Sciatic nerve (tissue), 2 donors: Measurements from ENCODE around the gene TRAIP. TPM values are rescaled to one million over a fixed set of nuclear protein-coding genes. Genes with fewer than 3 reads are reported as not detected.
A peak's percentile ranks its signal among the peaks of the same experiment; 100 is the strongest.
"Not testable (repeated sequence)": the region's sequence is repeated elsewhere in the genome, so short reads cannot be mapped to it uniquely, and the experiment has no call there.

Source experiments
- ATAC-seq: fragments of 200-7000 bp; cut with Tn5 transposase; one replicate; pipeline ENCODE4 v1.9.1; 2020; ENCODE audit warnings: mild to moderate bottlenecking, moderate library complexity
- DNase-seq: peaks from one replicate; pipeline ENCODE4 v3.0.0-alpha.2; 2020; ENCODE audit warnings: low spot score
- intact Hi-C: fragments of 100-400 bp; cut with DNase I; formaldehyde crosslinking; loops from one replicate; pipeline ENCODE4 v1.14.2; 2022
- total RNA-seq: library from RNA; stranded (reverse); fragmentation: NEBNext Ultra II Directional; extraction: Animal tissue kit (Norgen Biotek cat#: 25700); gene quantifications from one replicate; pipeline ENCODE4 v1.2.1, GENCODE V29; 2021
- donor health status: DM: no; HTN: no; CAD: no.
- donor health status: DM: no; HTN: no; CAD: no.

The TRAIP gene
- total RNA-seq, 1 donor from 2014 or later = 4.2 TPM

- intact Hi-C loops = no loop called here
- ATAC-seq (peak; percentile 5), DNase-seq (no peak)
Observed at GRCh38 chr3:49840388-49840787, 16.0 kb downstream of the TRAIP start.

DNA sequence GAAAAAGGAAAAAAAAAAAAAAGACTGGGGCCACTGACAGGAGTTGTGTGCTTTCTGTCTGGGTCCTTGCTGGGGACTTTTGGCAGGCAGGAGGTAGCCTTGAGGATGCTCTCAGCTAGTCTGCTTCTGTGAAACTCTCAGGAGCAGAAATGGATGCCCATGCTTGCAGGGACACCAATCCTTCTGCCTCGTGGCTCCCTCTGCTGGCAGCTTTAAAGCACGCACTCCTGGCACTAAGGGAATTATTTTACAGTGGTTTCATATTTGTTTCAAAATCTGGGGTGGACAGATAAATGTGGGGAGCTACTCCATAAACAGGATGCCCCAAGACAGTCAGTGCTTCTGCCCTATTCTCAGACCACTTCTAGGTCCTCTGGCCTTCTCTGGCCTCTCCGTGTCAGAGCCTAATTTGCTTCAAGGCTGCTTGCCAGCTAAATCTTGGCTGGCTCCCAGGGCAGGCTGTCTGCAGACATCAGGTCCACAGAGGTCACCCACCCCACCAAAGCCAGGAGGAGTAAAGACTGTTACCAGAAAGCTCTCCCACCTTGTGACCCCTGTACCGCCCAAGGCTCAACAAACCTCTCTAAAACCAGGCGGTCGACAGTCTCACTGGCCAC is 17.1 kb downstream of the TRAIP start:
- DNase-seq (peak; percentile 92), ATAC-seq (peak; percentile 91)
- intact Hi-C loops = loop anchor here (1.0 kb wide), 1 partner anchor 37 kb away; no protein-coding TSS in a partner anchor

DNA sequence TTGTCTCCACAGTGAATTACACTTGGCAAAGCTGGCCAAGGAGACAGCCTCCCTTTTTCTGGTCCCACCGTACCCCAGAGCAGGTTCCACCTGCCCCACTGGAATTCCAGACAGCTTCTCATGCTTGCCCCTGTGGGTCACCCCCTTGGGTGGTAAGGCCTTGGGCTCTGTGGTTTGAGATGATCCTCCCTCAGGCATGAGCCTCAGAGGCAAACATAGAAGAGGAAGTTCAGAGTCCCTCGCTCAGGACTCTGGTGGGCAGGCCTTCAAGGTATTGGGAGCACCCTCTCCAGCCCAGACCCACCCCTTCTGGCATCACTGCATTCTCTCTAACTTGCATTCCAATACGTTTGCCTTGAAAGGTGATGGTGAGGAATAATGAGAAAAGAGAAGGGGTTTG is 25.0 kb downstream of the TRAIP start:
- ATAC-seq = no peak
- intact Hi-C loops = no loop called here
- no peak for DNase-seq

GRCh38 chr3:49826016-49826415 is 30.3 kb downstream of the TRAIP start:
- ATAC-seq (no peak), DNase-seq (no peak)
- intact Hi-C loops = no loop called here

DNA sequence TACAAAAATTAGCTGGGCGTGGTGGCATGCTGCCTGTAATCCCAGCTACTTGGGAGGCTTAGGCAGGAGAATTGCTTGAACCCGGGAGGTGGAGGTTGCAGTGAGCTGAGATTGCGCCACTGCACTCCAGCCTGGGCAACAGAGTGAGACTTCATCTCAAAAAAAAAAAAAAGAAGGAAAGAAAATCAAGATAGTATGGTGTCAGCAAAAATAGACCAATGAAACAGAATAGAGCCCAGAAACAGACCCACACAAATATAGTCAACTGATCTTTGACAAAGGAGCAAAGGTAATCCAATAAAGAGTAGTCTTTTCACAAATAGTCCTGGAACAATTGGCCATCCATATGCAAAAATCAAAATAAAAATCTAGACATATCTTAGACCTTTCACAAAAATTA is 33.2 kb downstream of the TRAIP start:
- intact Hi-C loops, DNase-seq, ATAC-seq: not testable (repeated sequence)

DNA sequence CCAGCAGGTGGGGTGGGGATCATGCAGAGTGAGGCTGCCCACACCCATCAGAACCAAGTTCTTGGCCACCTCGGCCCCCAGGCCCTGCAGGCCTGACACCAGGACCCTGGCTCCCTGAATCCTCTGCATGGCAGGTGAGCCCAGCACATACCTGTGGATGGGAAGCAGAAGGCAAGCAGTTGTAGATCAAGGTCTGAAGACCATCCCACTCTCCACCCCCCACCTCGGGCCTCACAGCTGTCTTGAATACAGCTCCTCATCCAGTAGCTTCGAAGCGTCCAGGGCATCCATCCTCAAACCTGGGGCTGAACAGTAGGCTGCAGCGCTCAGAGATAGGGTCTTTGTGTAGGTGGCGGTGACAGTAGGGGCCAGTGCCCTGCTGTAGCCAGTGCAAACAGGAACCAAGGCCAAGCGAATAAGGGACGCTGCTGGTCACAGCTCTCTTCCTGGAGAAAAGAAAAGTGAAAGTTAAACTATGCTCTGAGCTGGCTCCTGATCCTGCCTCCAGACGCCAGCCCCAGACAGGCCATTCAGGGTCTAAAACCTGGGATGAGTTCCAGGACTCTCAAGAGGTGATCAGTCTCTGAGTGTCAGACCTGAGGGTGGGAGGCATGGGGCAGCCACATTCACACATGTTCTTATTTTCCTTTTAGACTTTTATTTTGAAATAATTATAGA is 42.7 kb downstream of the TRAIP start, which contains the start of gene UBA7:
TSS of gene UBA7 (minus strand) at position 457 of the 678 bp plus-strand sequence. CDS start at position 291, 166 bp downstream.
- intact Hi-C loops = no loop called here
- ATAC-seq (peak; percentile 92), DNase-seq (peak; percentile 66)

- no peak for DNase-seq
- intact Hi-C loops = no loop called here
- ATAC-seq = peak; percentile 18
Observed at GRCh38 chr3:49812916-49813496, 43.4 kb downstream of the TRAIP start.

DNA sequence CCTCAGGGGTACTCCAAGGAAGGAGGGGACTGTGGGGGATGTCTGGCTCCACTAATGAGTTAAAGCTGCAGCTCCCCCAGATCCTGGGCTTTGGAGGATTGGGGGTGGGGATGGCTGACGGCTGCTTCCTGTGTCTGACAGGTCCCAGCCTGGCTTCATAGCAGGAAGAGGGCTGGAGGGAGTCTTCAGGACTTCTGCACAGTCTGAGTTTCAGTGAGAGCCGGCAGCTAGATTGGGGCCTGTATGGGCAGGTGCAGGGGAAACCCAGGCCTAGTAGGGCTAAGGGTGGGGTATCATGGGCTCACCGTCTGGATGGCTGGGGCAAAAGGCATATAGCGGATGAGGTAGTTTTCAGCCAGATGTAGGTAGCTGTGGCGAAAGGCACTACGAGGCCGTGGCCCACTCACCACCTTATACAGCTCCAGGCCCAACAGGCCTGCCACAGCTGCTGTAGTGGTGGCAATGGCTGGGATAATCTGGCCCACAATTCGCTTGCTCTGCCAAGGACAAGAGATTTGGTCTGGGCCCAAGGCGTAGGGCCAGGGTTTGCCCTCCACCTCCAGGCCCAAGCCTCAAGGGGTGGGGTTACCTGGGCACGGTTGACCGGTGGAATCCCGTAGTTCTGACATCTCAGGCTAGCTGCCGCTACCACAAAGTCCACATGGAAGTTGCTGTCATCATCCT is 48.8 kb downstream of the TRAIP start:
- DNase-seq (no peak), ATAC-seq (no peak)
- intact Hi-C loops = no loop called here

- intact Hi-C loops = no loop called here
- ATAC-seq = no peak
- DNase-seq = no peak
Observed at GRCh38 chr3:49806850-49807249, 49.5 kb downstream of the TRAIP start.

DNA sequence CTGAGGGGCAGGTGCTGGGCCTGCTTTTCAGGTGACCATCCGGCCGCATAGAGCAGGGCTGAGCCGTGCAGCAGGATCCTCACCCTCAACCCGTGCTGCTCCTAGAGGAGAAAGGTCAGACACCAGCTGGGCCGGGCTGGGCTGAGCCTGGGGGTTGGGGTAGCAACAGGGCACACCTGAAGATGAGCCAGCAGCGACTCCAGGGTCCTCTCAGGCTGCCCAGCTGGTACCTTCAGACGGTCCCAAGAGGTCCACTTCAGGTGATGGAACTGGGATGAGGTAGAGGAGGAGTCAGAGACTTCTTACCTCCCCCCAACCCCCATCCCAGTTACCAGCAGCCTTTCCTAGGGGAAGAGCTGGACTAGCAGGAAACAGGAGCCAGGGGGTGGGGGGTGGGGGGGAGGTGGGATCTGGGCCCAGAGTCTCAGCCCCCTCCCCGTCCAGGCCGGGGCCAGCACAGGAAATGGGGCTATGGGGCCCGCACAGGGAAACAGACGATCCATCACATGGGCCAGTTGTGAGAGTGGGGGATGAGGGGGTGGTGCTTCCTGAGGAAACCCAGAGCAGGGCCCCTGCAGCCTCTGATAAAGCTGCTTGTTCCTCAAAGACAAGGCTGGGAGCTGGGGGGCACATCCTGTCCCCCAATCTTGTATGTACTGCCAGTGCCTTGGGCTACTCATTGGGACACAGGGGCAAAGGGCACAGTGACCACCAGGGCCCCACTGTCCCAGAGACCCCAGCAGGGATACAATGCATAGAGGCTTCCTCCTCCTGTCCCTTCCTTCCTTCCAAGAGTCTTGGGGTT is 50.3 kb downstream of the TRAIP start:
- ATAC-seq (peak; percentile 20), DNase-seq (no peak)
- intact Hi-C loops = no loop called here

GRCh38 chr3:49805367-49805782 is 51.0 kb downstream of the TRAIP start:
- ATAC-seq = peak; percentile 83
- intact Hi-C loops = no loop called here
- peak; percentile 90 for DNase-seq

- no peak for DNase-seq
- intact Hi-C loops = no loop called here
- no peak for ATAC-seq
Observed at GRCh38 chr3:49804141-49805041, 52.0 kb downstream of the TRAIP start.

DNA sequence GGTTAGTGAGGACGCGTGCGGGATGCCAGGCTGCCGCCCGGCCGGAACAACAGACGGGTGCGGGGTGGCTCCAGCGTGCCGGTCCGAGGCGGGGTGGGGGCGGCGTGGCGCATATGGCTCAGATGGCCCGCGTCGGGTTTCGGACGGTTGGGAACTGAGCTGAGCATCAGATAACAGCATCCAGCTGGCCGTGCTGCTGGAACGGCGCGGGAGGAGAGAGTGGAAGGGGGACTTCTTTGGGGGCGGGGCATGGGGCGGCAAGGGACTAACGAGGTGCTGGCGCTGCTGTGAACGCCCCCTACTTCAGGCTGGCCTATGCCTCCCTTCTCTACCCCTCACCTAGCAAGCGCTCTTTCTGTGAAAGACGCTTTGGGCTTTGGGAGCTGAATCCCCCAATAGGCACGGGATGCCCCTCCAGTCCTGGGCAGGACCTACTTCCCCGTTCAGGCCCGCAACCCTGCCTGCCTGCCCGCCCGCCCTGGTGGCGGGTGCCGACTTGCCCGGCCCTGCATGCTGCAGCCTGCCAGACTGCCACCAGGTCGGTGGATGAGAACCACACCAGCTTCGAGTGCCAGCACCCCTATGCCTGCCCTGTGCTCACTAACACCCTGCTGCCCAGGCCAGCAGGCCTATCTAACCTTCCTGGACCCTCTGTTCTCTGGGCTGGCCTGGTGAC is 52.8 kb downstream of the TRAIP start:
- DNase-seq (peak; percentile 75), ATAC-seq (peak; percentile 0)
- intact Hi-C loops = no loop called here

DNA sequence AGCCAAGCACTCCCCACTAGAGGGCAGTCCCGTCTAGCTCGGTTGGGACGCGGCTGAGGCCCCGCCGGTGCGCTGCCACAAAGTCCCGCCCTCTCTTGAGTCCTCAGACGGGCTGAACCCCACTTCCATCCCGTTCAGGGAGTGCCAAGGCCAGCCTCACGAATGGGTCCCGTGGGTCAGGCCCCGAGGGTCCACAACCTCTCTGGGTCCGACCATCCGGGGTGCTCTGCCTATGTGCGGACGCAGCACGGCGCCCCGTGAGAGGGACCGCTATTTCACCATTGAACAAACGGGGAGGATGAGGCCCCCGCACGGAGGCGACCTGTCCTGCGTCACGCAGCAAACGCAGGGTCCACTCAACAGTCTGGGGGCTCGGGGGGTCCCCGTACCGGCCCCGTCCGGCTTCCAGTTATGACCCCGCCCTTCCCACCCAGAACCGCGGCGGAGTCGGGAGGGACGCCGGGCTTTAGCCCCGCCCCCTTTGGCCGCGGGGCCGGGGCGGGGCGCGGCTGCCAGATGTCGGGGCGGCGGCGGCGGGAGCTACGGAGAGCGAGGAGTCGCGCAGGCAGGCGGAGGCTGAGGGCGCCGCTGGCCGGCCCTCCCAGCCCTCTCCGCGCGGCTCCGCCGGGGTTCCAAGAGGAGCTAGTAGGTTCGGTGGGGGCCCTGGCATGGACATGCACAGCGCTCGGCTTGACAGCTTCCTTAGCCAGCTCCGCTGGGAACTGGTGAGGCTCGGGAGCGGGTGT is 53.5 kb downstream of the TRAIP start, which contains the start of gene INKA1:
TSS of gene INKA1 (plus strand) at position 543 of the 746 bp plus-strand sequence. CDS start at position 675, 132 bp downstream.
- peak; percentile 85 for ATAC-seq
- peak; percentile 95 for DNase-seq
- intact Hi-C loops = loop anchor here (1.0 kb wide), 1 partner anchor 36 kb away; no protein-coding TSS in a partner anchor

GRCh38 chr3:49801160-49801559 is 55.2 kb downstream of the TRAIP start:
- ATAC-seq = no peak
- intact Hi-C loops = no loop called here

DNA sequence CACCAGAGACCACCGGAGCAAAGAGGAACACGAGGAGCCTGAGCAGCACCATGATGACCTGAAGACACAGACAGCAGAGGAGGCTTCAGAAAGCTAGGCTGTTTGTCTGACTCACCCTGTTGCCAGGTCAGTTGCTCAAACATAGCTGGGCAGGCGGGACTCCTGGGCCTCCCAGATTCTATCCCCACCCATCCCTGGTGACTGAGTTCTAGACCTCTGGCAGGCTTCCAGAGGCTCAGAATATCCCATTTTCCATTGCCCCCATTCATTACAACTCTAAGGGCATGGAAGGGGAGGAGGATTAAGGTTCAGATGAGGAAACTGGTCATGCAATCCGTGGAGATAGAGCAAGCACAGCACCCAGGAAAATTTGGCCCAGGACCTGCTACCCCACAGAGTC is 56.6 kb downstream of the TRAIP start, which contains the start of gene CDHR4:
TSS of gene CDHR4 (minus strand) at position 113 of the 400 bp plus-strand sequence. CDS start at position 52, 61 bp downstream.
- ATAC-seq (peak; percentile 21), DNase-seq (no peak)
- intact Hi-C loops = no loop called here

More at GRCh38 chr3:49801160-49801559, 55.2 kb downstream of the TRAIP start:
- DNase-seq = no peak
